DND-41 (cell line): ENCODE data around the gene TUBA4B.
A peak's percentile ranks its signal among the peaks of the same experiment; 100 is the strongest.

Experiments
- ATAC-seq: fragments of 200-7000 bp; cut with Tn5 transposase; 3 replicates; pipeline ENCODE4 v1.9.1; 2021; ENCODE audit warnings: low read depth; ENCODE audit not compliant: insufficient read depth
- DNase-seq: peaks from one replicate; pipeline ENCODE4 v3.0.0-alpha.2; 2020
- H2AFZ ChIP-seq: 2 replicates; pipeline ENCODE4 v1.6.0; 2012; ENCODE audit warnings: low read depth, low read length
- H3K27ac ChIP-seq: 2 replicates; pipeline ENCODE4 v1.5.1; 2012; ENCODE audit warnings: low read length, inconsistent platforms
- H3K27me3 ChIP-seq: fragments of 200-600 bp; sonication (generic); 2 replicates; pipeline ENCODE4 v1.6.0; 2012; ENCODE audit warnings: low read length, mild to moderate bottlenecking, inconsistent platforms; ENCODE audit not compliant: insufficient read depth, poor library complexity
- H3K36me3 ChIP-seq: 2 replicates; pipeline ENCODE4 v1.5.1; 2012; ENCODE audit warnings: low read length, inconsistent platforms; ENCODE audit not compliant: insufficient read depth
- H3K4me1 ChIP-seq: 2 replicates; pipeline ENCODE4 v1.5.1; 2012; ENCODE audit warnings: mild to moderate bottlenecking, low read length; ENCODE audit not compliant: insufficient read depth
- H3K4me2 ChIP-seq: 2 replicates; pipeline ENCODE4 v1.6.0; 2012; ENCODE audit warnings: mild to moderate bottlenecking, moderate library complexity, low read length, inconsistent platforms; ENCODE audit not compliant: insufficient read depth
- H3K4me3 ChIP-seq, 2 experiments: fragments of 200-600 bp in 1 of 2; shearing (Covaris generic) in 1 of 2; 2 replicates each; pipeline ENCODE4 v1.5.1; 2012 to 2016; ENCODE audit warnings: inconsistent platforms in 2 of 2, low read length in 2 of 2, mild to moderate bottlenecking in 2 of 2, low read depth in 1 of 2, moderate library complexity in 1 of 2
- H3K79me2 ChIP-seq: 2 replicates; pipeline ENCODE4 v1.6.0; 2012; ENCODE audit warnings: low read length, inconsistent platforms; ENCODE audit not compliant: insufficient read depth
- H3K9ac ChIP-seq: 2 replicates; pipeline ENCODE4 v1.6.0; 2012; ENCODE audit warnings: low read depth, mild to moderate bottlenecking, inconsistent platforms, low read length, moderate library complexity
- H3K9me3 ChIP-seq: 2 replicates; pipeline ENCODE4 v1.5.1; 2012; ENCODE audit warnings: low read length, moderate library complexity, mild to moderate bottlenecking, inconsistent platforms; ENCODE audit not compliant: insufficient read depth, severe bottlenecking
- H4K20me1 ChIP-seq: 2 replicates; pipeline ENCODE4 v1.6.0; 2012; ENCODE audit warnings: low read length; ENCODE audit not compliant: insufficient read depth
- EZH2 ChIP-seq: IDR thresholded peaks from 3 replicates; pipeline ENCODE4 v1.6.1; 2012; ENCODE audit warnings: borderline replicate concordance, low read depth, mild to moderate bottlenecking, moderate library complexity, low read length, inconsistent platforms; ENCODE audit not compliant: severe bottlenecking
- TF ChIP-seq, protein P1 (sequence below): IDR thresholded peaks from 2 replicates; pipeline ENCODE4 v1.5.1; 2012; ENCODE audit warnings: borderline replicate concordance, low read length, moderate library complexity, mild to moderate bottlenecking; ENCODE audit not compliant: poor library complexity, severe bottlenecking; ENCODE audit errors: extremely low read depth

TUBA4B gene

DNA sequence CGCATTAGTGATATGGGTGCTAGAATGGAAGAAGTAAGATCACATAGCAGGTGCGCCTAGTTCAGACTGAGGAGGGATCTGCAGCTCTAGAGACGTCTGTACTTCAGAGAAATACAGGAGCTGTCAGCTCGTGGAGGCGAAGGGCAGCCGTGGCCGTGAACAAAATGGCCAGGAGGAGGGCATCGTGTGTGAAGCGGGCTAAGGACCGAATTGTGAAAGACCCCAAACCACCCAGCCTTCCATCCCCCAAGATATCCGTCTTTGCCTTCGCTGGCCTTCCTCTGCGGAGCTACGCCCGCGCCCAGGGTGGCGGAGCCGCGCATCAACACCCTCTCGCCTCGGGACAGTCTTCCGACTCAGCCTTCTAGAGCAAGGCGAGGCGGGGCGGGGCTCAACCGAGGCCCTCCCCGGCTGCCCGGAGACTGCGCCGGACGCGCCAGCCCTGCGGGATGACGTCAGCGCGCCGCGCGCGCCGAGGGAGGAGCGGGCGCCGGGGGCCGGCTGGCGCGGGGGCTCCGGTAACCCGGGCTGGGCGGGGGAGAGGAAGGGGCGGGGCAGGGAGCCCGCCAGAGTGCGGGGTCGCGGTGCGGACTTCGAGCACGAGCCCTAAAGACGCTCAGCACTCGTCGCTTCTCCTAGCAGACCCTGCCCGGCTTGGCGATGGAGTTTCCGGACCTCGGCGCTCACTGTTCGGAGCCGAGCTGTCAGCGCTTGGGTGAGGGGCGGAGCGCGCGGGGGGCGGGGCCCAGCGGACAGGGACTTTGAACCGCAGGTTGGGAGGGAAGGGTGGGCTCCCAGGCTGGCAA is 46.5 kb upstream of the TUBA4B start, which contains the start of gene ZFAND2B:
Gene ZFAND2B, plus strand, starts transcription at position 455 of the 806 bp plus-strand sequence. Its CDS starts 206 bp downstream, at position 661.
- H3K4me2 ChIP-seq: peak within 1 kb of the TSS; percentile 75
- peaks cover 29% of the 10 kb centered on the region for H3K36me3 ChIP-seq
- peak; percentile 94 for ATAC-seq
- peak within 1 kb of the TSS; percentile 73 for H2AFZ ChIP-seq
- H4K20me1 ChIP-seq: peaks cover 10% of the 10 kb centered on the region
- DNase-seq: peak; percentile 93
- peak within 1 kb of the TSS; percentile 19 to 70; a peak in 3 of 4 replicates for H3K4me3 ChIP-seq
- H3K4me1 ChIP-seq: peaks cover 25% of the 10 kb centered on the region
- H3K79me2 ChIP-seq: peaks cover 6% of the 10 kb centered on the region; the same call in 1 of the 2 replicates
- H3K9me3 ChIP-seq: no peaks in the 10 kb centered on the region
- no peaks in the 10 kb centered on the region for H3K27me3 ChIP-seq
- TF ChIP-seq, protein P1, sequence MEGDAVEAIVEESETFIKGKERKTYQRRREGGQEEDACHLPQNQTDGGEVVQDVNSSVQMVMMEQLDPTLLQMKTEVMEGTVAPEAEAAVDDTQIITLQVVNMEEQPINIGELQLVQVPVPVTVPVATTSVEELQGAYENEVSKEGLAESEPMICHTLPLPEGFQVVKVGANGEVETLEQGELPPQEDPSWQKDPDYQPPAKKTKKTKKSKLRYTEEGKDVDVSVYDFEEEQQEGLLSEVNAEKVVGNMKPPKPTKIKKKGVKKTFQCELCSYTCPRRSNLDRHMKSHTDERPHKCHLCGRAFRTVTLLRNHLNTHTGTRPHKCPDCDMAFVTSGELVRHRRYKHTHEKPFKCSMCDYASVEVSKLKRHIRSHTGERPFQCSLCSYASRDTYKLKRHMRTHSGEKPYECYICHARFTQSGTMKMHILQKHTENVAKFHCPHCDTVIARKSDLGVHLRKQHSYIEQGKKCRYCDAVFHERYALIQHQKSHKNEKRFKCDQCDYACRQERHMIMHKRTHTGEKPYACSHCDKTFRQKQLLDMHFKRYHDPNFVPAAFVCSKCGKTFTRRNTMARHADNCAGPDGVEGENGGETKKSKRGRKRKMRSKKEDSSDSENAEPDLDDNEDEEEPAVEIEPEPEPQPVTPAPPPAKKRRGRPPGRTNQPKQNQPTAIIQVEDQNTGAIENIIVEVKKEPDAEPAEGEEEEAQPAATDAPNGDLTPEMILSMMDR: no peak
- TF ChIP-seq EZH2: no peak
- peak within 1 kb of the TSS; percentile 57 for H3K9ac ChIP-seq
- peak within 1 kb of the TSS; percentile 81 for H3K27ac ChIP-seq

DNA sequence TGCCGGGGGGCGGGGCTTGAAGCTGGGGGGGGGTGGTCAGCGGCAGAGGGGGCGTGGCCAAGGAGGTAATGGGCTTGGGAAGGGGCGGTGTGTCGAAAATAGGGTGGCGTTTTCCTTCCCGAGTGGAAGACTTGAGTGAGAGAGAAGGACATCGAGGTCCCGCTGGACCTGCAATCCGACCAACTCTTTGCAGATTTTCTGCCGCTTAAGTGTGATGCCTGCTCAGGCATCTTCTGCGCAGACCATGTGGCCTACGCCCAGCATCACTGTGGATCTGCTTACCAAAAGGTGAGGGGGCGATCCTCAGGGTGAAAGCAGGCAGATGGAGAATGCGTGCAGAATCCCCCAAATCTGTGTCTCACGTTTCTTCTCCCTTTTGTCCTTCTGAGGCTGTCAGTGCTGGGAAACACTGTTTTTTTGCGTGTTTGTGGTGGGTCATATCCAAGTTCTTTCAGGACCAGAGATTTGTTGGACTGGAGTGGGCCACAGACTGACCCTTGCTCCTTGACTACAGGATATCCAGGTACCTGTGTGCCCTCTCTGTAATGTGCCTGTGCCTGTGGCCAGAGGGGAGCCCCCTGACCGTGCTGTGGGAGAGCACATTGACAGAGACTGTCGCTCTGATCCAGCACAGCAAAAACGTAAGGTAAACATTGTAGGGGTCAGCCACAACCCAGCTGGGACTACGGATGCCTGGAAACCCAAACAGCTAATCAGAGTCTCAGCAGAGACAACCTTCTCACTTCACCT is 45.7 kb upstream of the TUBA4B start:
- Histone ChIP-seq H4K20me1 (peaks cover 10% of the 10 kb centered on the region), H3K36me3 (peaks cover 29% of the 10 kb centered on the region), H3K4me2 (peak overlapping the region; percentile 75), H3K27ac (peak overlapping the region; percentile 75), H3K9me3 (no peaks in the 10 kb centered on the region), H2AFZ (peak overlapping the region; percentile 66), H3K4me1 (peaks cover 25% of the 10 kb centered on the region), H3K4me3 (peak overlapping the region; percentile 19 to 70; a peak in 3 of 4 replicates), H3K27me3 (no peaks in the 10 kb centered on the region), H3K79me2 (peaks cover 6% of the 10 kb centered on the region; the same call in 1 of the 2 replicates), H3K9ac (peak overlapping the region; percentile 57)
- ATAC-seq: peak; percentile 15
- TF ChIP-seq EZH2: no peak
- TF ChIP-seq, protein P1: no peak
- DNase-seq: no peak

- DNase-seq (no peak), ATAC-seq (no peak)
Measured at GRCh38 chr2:219207884-219208740, 44.9 kb upstream of the TUBA4B start.

More at GRCh38 chr2:219207884-219208740, 44.9 kb upstream of the TUBA4B start:
- Histone ChIP-seq H3K27ac (no peak overlapping the region; the same call in 1 of the 2 replicates), H3K4me2 (peak overlapping the region; percentile 75), H2AFZ (no peak overlapping the region), H3K4me3 (peak overlapping the region in 1 of 2 experiments; percentile 70; a peak in 2 of 4 replicates), H4K20me1 (peaks cover 10% of the 10 kb centered on the region), H3K36me3 (peaks cover 34% of the 10 kb centered on the region), H3K4me1 (peaks cover 25% of the 10 kb centered on the region), H3K9ac (peak overlapping the region; percentile 57), H3K27me3 (no peaks in the 10 kb centered on the region), H3K79me2 (peaks cover 6% of the 10 kb centered on the region; the same call in 1 of the 2 replicates), H3K9me3 (no peaks in the 10 kb centered on the region)
- TF ChIP-seq EZH2: no peak
- TF ChIP-seq, protein P1: no peak
